ENCODE measurements around the gene NDUFB2. TPM values are rescaled to one million over a fixed set of nuclear protein-coding genes. Genes with fewer than 3 reads are reported as not detected.

NDUFB2 gene
- total and polyA plus RNA-seq, 2 of the 13 experiments (the other 11 are each of a cell fraction or from before 2014, with no cell fraction given): 206 to 221 TPM

DNA sequence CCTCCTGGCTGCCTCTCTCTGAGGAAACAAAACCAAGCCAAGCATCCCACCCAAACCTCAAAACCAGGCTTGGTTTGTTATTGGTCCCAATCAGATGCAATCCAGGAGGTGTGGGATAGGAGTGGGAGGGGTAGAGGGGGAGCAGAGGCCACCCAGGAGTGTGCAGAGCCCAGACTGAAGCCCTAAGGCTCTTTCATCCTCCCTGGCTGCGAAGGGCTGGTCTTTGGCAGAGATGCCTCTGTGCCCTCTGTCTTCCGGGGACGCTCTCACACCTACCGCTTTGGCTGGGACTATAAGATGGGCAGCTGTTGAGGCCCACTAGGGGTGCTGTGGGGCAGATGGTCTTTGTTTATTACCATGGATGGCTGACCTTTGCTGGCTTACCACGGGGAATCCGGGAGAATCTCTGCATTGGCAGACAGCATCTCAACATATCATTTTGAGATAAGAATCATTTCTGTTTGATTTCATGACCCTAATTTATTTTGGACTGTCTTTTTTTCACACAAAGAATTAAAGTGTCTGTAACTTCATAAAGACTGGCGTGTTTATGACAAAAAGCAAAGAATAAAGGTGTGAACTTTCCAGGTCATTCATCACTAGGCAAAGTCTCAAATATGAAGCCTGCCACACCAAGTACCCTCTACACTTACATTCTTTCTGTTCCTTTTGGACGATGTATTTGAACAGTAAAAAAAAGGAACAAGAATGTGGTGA, 49.4 kb upstream of the NDUFB2 start:
- no peak overlapping the region for H3K27ac ChIP-seq (ENCODE audit: extremely low read length, insufficient read depth, low read length)
- no peak overlapping the region for H2AFZ ChIP-seq (ENCODE audit: low read length)
- DNase-seq (ENCODE audit: low spot score): peak; percentile 49
- ChIA-PET POLR2A (interaction anchor here (0.6 kb wide), 1 partner anchor 170 kb away, joined by 3 read pairs; no protein-coding TSS in a partner anchor), CTCF (ENCODE audit: low intra/inter-chr PET ratio, low total read pairs) (interaction anchor here (1.2 kb wide), 1 partner anchor 172 kb away, joined by 3 read pairs; no protein-coding TSS in a partner anchor)
- H3K4me1 ChIP-seq (ENCODE audit: insufficient read depth, low read length): no peaks in the 10 kb centered on the region
- no peak overlapping the region for H3K4me2 ChIP-seq (ENCODE audit: low read depth, low read length)
- WGBS (ENCODE audit: low lambda C conversion rate): 7% methylated on average over 8 of the region's 8 CpGs
- peak; percentile 98 for ATAC-seq
- H3K9ac ChIP-seq (ENCODE audit: insufficient read depth, low read depth, low read length): no peak overlapping the region
- H3K9me3 ChIP-seq (ENCODE audit: low read length): no peaks in the 10 kb centered on the region
- BruUV-seq (replicated peaks): no TSS peak
- in situ Hi-C loops (cut with HindIII; ENCODE audit: extremely low pct_ligation_motif_present, low pct_unique_long_range_greater_than_20kb): no loop called here
- intact Hi-C loops (cut with micrococcal nuclease; ENCODE audit: unreplicated experiment): no loop called here
- no peaks in the 10 kb centered on the region for H3K79me2 ChIP-seq (ENCODE audit: insufficient read depth, low read length)
- peak; percentile 73 for FAIRE-seq
- H4K20me1 ChIP-seq (ENCODE audit: insufficient read depth, low read length): no peaks in the 10 kb centered on the region
- H3K27me3 ChIP-seq (ENCODE audit: control insufficient read depth in 1 of 2, insufficient read depth in 2 of 2, low read length in 2 of 2): 0 out of 5 replicates have a peak, but pooled peaks cover 0 to 7% of the 10 kb centered on the region in 2 experiments
- H3K36me3 ChIP-seq (replicated peaks in 1 of 2; ENCODE audit: control insufficient read depth in 1 of 2, insufficient read depth in 2 of 2, low read length in 2 of 2): no peaks in the 10 kb centered on the region
- no peak overlapping the region for H3K4me3 ChIP-seq (replicated peaks in 1 of 3; ENCODE audit: insufficient read depth in 1 of 3, low read depth in 2 of 3, low read length in 3 of 3)
- TF ChIP-seq ZNF3 (CRISPR knock-in tag; IDR thresholded peaks at IDR 0.05) (no peak), ESRRA (CRISPR knock-in tag; IDR thresholded peaks at IDR 0.05; ENCODE audit: low read depth) (no peak), HOXA3 (CRISPR knock-in tag; IDR thresholded peaks at IDR 0.05) (no peak), TBP (CRISPR knock-in tag; IDR thresholded peaks at IDR 0.05) (no peak), MAFG (CRISPR knock-in tag; IDR thresholded peaks at IDR 0.05) (no peak), SP1 (IDR thresholded peaks at IDR 0.05) (no peak), SP1 (CRISPR knock-in tag; IDR thresholded peaks at IDR 0.05) (no peak)
- TF ChIP-seq, protein P1, sequence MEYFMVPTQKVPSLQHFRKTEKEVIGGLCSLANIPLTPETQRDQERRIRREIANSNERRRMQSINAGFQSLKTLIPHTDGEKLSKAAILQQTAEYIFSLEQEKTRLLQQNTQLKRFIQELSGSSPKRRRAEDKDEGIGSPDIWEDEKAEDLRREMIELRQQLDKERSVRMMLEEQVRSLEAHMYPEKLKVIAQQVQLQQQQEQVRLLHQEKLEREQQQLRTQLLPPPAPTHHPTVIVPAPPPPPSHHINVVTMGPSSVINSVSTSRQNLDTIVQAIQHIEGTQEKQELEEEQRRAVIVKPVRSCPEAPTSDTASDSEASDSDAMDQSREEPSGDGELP (IDR thresholded peaks at IDR 0.05; ENCODE audit: borderline replicate concordance, low read depth): peak; percentile 22; the same call in 1 of the 2 replicates
- TF ChIP-seq, protein P2, sequence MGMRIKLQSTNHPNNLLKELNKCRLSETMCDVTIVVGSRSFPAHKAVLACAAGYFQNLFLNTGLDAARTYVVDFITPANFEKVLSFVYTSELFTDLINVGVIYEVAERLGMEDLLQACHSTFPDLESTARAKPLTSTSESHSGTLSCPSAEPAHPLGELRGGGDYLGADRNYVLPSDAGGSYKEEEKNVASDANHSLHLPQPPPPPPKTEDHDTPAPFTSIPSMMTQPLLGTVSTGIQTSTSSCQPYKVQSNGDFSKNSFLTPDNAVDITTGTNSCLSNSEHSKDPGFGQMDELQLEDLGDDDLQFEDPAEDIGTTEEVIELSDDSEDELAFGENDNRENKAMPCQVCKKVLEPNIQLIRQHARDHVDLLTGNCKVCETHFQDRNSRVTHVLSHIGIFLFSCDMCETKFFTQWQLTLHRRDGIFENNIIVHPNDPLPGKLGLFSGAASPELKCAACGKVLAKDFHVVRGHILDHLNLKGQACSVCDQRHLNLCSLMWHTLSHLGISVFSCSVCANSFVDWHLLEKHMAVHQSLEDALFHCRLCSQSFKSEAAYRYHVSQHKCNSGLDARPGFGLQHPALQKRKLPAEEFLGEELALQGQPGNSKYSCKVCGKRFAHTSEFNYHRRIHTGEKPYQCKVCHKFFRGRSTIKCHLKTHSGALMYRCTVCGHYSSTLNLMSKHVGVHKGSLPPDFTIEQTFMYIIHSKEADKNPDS (CRISPR knock-in tag; IDR thresholded peaks at IDR 0.05): no peak
- TF ChIP-seq, protein P3, sequence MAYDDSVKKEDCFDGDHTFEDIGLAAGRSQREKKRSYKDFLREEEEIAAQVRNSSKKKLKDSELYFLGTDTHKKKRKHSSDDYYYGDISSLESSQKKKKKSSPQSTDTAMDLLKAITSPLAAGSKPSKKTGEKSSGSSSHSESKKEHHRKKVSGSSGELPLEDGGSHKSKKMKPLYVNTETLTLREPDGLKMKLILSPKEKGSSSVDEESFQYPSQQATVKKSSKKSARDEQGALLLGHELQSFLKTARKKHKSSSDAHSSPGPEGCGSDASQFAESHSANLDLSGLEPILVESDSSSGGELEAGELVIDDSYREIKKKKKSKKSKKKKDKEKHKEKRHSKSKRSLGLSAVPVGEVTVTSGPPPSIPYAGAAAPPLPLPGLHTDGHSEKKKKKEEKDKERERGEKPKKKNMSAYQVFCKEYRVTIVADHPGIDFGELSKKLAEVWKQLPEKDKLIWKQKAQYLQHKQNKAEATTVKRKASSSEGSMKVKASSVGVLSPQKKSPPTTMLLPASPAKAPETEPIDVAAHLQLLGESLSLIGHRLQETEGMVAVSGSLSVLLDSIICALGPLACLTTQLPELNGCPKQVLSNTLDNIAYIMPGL (CRISPR knock-in tag; IDR thresholded peaks at IDR 0.05; ENCODE audit: borderline replicate concordance in 1 of 2, low read depth in 1 of 2): 0 out of 4 replicates have a peak, but pooled peaks of 1 of the 2 experiments have one; percentile 34
- TF ChIP-seq, protein P4, sequence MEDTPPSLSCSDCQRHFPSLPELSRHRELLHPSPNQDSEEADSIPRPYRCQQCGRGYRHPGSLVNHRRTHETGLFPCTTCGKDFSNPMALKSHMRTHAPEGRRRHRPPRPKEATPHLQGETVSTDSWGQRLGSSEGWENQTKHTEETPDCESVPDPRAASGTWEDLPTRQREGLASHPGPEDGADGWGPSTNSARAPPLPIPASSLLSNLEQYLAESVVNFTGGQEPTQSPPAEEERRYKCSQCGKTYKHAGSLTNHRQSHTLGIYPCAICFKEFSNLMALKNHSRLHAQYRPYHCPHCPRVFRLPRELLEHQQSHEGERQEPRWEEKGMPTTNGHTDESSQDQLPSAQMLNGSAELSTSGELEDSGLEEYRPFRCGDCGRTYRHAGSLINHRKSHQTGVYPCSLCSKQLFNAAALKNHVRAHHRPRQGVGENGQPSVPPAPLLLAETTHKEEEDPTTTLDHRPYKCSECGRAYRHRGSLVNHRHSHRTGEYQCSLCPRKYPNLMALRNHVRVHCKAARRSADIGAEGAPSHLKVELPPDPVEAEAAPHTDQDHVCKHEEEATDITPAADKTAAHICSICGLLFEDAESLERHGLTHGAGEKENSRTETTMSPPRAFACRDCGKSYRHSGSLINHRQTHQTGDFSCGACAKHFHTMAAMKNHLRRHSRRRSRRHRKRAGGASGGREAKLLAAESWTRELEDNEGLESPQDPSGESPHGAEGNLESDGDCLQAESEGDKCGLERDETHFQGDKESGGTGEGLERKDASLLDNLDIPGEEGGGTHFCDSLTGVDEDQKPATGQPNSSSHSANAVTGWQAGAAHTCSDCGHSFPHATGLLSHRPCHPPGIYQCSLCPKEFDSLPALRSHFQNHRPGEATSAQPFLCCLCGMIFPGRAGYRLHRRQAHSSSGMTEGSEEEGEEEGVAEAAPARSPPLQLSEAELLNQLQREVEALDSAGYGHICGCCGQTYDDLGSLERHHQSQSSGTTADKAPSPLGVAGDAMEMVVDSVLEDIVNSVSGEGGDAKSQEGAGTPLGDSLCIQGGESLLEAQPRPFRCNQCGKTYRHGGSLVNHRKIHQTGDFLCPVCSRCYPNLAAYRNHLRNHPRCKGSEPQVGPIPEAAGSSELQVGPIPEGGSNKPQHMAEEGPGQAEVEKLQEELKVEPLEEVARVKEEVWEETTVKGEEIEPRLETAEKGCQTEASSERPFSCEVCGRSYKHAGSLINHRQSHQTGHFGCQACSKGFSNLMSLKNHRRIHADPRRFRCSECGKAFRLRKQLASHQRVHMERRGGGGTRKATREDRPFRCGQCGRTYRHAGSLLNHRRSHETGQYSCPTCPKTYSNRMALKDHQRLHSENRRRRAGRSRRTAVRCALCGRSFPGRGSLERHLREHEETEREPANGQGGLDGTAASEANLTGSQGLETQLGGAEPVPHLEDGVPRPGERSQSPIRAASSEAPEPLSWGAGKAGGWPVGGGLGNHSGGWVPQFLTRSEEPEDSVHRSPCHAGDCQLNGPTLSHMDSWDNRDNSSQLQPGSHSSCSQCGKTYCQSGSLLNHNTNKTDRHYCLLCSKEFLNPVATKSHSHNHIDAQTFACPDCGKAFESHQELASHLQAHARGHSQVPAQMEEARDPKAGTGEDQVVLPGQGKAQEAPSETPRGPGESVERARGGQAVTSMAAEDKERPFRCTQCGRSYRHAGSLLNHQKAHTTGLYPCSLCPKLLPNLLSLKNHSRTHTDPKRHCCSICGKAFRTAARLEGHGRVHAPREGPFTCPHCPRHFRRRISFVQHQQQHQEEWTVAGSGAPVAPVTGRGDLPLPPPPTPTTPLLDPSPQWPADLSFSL (CRISPR knock-in tag; IDR thresholded peaks at IDR 0.05): no peak
